Fibroblast of villous mesenchyme (primary cell): ENCODE measurements around the gene PHF12. TPM values are rescaled to one million over a fixed set of nuclear protein-coding genes. Genes with fewer than 3 reads are reported as not detected.

Experiments used
- DNase-seq: peaks from one replicate; pipeline ENCODE4 v3.0.0-alpha.2; 2010; ENCODE audit warnings: low read depth
- H3K4me3 ChIP-seq: 2 replicates; pipeline ENCODE4 v1.5.1; 2011; ENCODE audit warnings: low read depth, mild to moderate bottlenecking, low read length
- total RNA-seq: library from RNA; depleted of rRNA; stranded (reverse); fragments of >200 nt; gene quantifications from 2 replicates; pipeline ENCODE4 v1.2.3, GENCODE V29; 2012
- TF ChIP-seq, protein P1 (sequence below): IDR thresholded peaks from 2 replicates; pipeline ENCODE4 v1.5.1; 2012; ENCODE audit warnings: low read depth, mild to moderate bottlenecking, low read length; ENCODE audit not compliant: insufficient read depth

Gene PHF12
- total RNA-seq, 1 donor, result 22.5 TPM

GRCh38 chr17:28950017-28950751 lies 1.1 kb downstream of the PHF12 start:
- TF ChIP-seq, protein P1, sequence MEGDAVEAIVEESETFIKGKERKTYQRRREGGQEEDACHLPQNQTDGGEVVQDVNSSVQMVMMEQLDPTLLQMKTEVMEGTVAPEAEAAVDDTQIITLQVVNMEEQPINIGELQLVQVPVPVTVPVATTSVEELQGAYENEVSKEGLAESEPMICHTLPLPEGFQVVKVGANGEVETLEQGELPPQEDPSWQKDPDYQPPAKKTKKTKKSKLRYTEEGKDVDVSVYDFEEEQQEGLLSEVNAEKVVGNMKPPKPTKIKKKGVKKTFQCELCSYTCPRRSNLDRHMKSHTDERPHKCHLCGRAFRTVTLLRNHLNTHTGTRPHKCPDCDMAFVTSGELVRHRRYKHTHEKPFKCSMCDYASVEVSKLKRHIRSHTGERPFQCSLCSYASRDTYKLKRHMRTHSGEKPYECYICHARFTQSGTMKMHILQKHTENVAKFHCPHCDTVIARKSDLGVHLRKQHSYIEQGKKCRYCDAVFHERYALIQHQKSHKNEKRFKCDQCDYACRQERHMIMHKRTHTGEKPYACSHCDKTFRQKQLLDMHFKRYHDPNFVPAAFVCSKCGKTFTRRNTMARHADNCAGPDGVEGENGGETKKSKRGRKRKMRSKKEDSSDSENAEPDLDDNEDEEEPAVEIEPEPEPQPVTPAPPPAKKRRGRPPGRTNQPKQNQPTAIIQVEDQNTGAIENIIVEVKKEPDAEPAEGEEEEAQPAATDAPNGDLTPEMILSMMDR, result no peak
- DNase-seq, result peak; percentile 54
- peak overlapping the region; percentile 88 for H3K4me3 ChIP-seq

DNA sequence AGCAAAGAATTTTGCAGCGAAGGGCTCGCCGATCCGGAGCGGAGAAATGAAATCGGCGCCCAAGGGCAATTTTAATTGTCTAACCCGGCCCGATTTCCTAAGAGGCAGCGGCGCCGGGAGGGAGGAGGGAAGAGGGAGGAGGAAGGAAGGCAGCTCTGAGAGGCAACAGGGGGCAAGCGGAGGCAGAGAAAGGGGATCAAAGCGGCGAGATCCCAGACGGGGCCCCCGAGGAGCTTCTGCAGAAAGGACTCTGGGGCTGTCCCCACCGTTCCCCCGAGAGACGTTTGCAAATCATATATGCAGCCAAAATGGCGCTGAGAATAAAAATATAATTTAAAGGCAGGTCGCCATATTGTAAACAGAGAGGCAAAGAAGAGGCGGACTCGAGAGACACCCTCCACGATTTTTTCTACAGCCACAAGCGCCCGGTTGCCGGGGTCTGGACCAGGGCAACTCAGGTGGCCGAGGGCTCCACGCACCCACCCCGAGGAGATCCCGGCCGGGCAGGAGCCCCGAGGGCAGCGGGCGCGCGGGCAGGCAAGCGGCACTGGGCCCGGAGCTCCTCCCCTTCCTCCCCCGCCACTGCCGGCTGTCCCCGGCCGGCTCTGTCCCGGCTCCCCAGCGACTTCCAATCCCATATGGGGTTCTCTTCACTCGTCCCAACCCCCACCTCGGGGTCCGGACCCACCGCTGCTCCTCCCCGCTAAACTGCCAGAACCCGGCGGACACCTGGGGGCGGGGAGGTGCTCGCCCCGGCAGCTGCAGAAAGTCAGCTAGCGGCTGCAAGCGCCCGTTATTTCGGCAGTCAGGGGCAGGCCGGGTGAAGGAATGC lies 1.9 kb downstream of the PHF12 start:
- peak; percentile 69 for DNase-seq
- peak overlapping the region; percentile 88 for H3K4me3 ChIP-seq
- TF ChIP-seq, protein P1, result no peak

DNA sequence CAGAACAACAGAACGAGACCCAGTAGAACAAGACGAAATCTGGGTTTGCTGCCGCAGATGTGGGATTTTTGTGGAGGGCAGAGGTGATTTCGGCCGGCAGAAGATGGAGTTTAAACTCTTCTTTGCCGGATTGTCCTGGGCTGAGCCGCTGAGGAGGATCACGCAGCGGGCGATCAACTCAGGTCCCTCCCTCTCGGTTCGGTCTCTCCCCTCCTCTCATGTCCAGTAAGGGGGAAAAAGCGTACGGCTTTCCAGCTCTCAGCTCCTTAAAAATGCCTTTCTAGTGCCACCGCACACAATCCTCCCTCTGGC lies 2.5 kb downstream of the PHF12 start:
- peak overlapping the region; percentile 88 for H3K4me3 ChIP-seq
- TF ChIP-seq, protein P1, result no peak
- no peak for DNase-seq

DNA sequence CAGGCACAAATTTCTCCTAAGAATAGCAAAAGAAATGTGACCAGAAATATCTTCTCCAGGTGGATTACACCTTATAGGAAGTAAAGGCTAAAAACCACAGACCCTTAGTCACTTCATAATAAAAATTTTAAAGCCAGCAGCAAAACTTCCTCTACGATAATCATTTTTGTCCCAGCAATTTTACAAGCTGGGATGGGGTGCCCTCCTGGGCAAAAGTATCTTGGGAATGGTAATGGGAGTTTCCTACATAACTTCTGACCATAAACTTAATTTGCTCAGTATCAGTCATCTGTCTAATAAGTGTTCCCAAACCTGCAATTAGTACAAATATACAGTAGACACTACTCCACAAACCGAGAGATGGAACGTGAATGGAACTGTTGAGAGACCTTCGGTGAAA lies 3.0 kb downstream of the PHF12 start:
- TF ChIP-seq, protein P1, result no peak
- H3K4me3 ChIP-seq, result peak overlapping the region; percentile 88
- peak; percentile 9 for DNase-seq

DNA sequence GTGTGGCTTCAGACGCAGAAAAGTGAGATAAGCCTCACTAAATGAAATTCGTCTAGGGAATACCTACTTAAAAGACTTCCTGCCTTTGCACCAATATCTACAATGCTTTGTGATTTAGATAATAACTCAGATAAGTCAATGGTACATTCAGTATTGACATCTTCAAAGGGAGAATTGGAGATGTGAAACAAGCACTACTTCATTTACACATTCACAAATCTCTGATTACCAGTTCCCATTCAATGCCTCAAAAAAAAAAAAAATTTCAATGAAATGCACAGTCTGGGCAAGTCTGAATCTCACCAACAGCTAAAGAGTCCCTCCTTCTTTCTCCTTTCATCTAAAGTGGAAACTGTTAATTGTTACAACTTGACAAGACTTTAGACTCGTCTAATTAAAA lies 3.7 kb downstream of the PHF12 start:
- no peak for DNase-seq
- H3K4me3 ChIP-seq, result peak overlapping the region; percentile 88
- TF ChIP-seq, protein P1, result no peak

- TF ChIP-seq, protein P1, result no peak
- no peak overlapping the region for H3K4me3 ChIP-seq
- peak; percentile 61 for DNase-seq
These were observed 5.1 kb downstream of the PHF12 start for GRCh38 chr17:28946239-28946638.
